Gastroesophageal sphincter (tissue), 3 donors: ENCODE measurements around the gene GCK.

Source experiments
- CTCF ChIP-seq, 4 experiments: fragments of 200-600 bp in 2 of 4; fragments of 450-650 bp in 2 of 4; sonication (generic) in 1 of 4; IDR thresholded peaks; one replicate each; pipeline ENCODE4 v1.5.1; 2017 to 2019; ENCODE audit warnings: antibody characterized with exemption in 4 of 4, mild to moderate bottlenecking in 2 of 4, moderate library complexity in 2 of 4
- POLR2AphosphoS5 ChIP-seq: sonication (generic); formaldehyde crosslinking; IDR thresholded peaks from one replicate; pipeline ENCODE4 v1.6.1; 2017; ENCODE audit warnings: antibody characterized with exemption

- no peak for TF ChIP-seq CTCF (IDR thresholded peaks at IDR 0.05)
- TF ChIP-seq POLR2AphosphoS5: no peak
These were observed 34.5 kb downstream of the GCK start for GRCh38 chr7:44154703-44155102.
